ENCODE data around the gene DCLK2.

DCLK2 gene

DNA sequence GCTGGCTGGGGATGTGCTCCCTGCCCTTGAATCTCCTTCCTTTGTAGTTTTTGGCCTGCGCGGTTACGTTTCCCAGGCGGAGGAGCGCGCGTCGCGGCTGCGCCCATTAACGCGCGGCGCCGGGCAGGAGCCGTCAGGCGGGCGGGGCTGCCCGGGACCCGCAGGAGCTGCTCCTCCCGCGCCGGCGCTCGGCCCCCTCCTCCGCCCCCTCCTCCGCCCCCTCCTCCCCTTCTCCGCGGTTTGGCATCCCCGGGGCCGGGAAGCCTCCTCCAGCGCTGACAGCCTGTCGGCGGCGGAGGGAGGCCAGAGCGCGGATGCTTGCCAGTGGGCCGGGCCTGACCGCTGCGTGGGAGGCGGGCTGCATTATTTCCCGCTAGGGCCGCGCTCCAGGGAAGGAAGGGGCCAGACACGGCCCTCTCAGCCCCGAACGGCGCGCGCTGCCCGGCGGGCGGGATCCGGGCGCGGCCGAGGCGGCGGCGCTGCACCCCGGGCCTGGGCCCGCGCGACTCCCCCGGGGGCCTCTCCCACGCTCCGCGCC is at the start of gene DCLK2:
Gene DCLK2, plus strand, starts transcription at position 405 of the 538 bp plus-strand sequence. CDS start 583 bp downstream, outside the sequence.
- Histone ChIP-seq H3K4me3 (ENCODE audit: low read depth, low read length) (peak within 1 kb of the TSS; percentile 76), H3K27me3 (replicated peaks) (no peaks in the 10 kb centered on the region), H3K36me3 (replicated peaks) (no peaks in the 10 kb centered on the region), H3K27ac (peak within 1 kb of the TSS; percentile 13)
- peak; percentile 79 for DNase-seq
- in situ Hi-C loops (cut with HindIII; ENCODE audit: low pct_ligation_motif_present, low sequenced_read_pairs) = no loop called here
- TF ChIP-seq, protein P1, sequence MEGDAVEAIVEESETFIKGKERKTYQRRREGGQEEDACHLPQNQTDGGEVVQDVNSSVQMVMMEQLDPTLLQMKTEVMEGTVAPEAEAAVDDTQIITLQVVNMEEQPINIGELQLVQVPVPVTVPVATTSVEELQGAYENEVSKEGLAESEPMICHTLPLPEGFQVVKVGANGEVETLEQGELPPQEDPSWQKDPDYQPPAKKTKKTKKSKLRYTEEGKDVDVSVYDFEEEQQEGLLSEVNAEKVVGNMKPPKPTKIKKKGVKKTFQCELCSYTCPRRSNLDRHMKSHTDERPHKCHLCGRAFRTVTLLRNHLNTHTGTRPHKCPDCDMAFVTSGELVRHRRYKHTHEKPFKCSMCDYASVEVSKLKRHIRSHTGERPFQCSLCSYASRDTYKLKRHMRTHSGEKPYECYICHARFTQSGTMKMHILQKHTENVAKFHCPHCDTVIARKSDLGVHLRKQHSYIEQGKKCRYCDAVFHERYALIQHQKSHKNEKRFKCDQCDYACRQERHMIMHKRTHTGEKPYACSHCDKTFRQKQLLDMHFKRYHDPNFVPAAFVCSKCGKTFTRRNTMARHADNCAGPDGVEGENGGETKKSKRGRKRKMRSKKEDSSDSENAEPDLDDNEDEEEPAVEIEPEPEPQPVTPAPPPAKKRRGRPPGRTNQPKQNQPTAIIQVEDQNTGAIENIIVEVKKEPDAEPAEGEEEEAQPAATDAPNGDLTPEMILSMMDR (IDR thresholded peaks at IDR 0.05; ENCODE audit: low read depth, low read length, missing control alignments) = no peak

DNA sequence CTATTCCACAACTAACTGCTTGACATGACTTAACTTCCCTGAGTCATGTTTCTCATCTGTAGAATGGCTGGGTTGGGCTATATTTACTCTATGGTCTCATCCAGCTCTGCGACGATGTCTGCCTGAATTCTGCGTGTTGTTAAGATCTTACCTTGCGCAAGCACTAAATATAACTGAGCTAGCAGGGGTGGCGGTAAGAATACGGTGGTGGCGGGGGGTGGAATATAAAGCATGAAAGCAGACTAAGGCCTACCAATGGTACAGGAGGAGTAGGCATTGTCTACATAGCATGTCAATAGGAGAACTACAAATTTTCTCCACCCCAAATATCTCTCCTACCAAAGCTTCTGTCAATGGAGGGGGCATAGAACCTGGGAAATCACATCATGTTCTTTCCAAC is 45.7 kb upstream of the DCLK2 start:
- TF ChIP-seq, protein P1 (IDR thresholded peaks at IDR 0.05; ENCODE audit: low read depth, low read length, missing control alignments) = no peak
- Histone ChIP-seq H3K27ac (no peak overlapping the region), H3K27me3 (replicated peaks) (no peaks in the 10 kb centered on the region), H3K4me3 (ENCODE audit: low read depth, low read length) (no peak overlapping the region), H3K36me3 (replicated peaks) (no peaks in the 10 kb centered on the region)
- in situ Hi-C loops (cut with HindIII; ENCODE audit: low pct_ligation_motif_present, low sequenced_read_pairs) = no loop called here
- no peak for DNase-seq

DNA sequence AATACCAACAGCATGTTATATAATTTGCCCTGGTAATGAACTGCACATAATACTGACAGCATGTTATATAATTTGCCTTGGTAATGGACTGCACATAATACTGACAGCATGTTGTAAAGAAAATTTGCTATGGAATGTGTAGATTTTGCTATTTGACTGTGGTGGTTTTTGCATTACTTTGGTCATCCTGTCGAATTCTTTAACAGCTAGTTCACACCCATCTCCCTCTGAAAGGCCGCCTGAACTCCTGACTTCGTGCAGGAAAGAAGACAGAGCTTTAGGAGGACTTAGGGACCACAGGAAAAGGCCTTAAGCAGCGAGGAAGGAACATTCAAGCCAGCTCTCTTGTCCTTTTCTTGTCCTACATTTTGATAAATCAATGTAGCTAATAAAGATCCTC is 45.2 kb upstream of the DCLK2 start:
- Histone ChIP-seq H3K4me3 (ENCODE audit: low read depth, low read length) (no peak overlapping the region), H3K27me3 (replicated peaks) (no peaks in the 10 kb centered on the region), H3K27ac (no peak overlapping the region), H3K36me3 (replicated peaks) (no peaks in the 10 kb centered on the region)
- TF ChIP-seq, protein P1 (IDR thresholded peaks at IDR 0.05; ENCODE audit: low read depth, low read length, missing control alignments) = no peak
- in situ Hi-C loops (cut with HindIII; ENCODE audit: low pct_ligation_motif_present, low sequenced_read_pairs) = no loop called here
- DNase-seq = no peak

DNA sequence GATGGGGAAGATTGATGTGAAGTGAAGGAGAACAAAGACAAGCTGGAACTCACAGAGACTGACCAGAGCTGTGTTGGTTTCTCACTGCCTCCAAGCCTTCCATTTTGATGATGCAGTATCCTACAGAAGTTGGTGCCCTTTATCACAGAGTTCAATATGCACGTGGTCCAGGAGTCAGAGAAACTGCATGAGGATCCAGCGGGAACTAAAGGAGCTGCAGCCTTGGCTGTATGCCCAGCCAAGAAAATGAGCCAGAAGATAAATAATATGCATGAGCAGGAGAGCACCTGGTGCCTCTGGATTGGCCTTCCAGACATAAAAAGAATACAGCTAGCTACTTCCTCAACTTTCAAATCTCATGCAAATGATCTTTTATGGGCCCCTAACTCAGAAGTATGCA is 44.3 kb upstream of the DCLK2 start:
- H3K36me3 ChIP-seq (replicated peaks) = no peaks in the 10 kb centered on the region
- H3K27ac ChIP-seq = no peak overlapping the region
- in situ Hi-C loops (cut with HindIII; ENCODE audit: low pct_ligation_motif_present, low sequenced_read_pairs) = no loop called here
- H3K4me3 ChIP-seq (ENCODE audit: low read depth, low read length) = no peak overlapping the region
- no peaks in the 10 kb centered on the region for H3K27me3 ChIP-seq (replicated peaks)
- TF ChIP-seq, protein P1 (IDR thresholded peaks at IDR 0.05; ENCODE audit: low read depth, low read length, missing control alignments) = no peak
- peak; percentile 41 for DNase-seq

- TF ChIP-seq, protein P1 (IDR thresholded peaks at IDR 0.05; ENCODE audit: low read depth, low read length, missing control alignments) = no peak
- DNase-seq = no peak
- no peaks in the 10 kb centered on the region for H3K36me3 ChIP-seq (replicated peaks)
- H3K27me3 ChIP-seq (replicated peaks) = no peaks in the 10 kb centered on the region
- H3K4me3 ChIP-seq (ENCODE audit: low read depth, low read length) = no peak overlapping the region
- H3K27ac ChIP-seq = no peak overlapping the region
- in situ Hi-C loops (cut with HindIII; ENCODE audit: low pct_ligation_motif_present, low sequenced_read_pairs) = no loop called here
Measured at GRCh38 chr4:150037251-150037856, 40.9 kb upstream of the DCLK2 start.
